Frontal cortex (tissue), 4 donors: ENCODE data around the gene HCFC1. TPM values are rescaled to one million over a fixed set of nuclear protein-coding genes. Genes with fewer than 3 reads are reported as not detected.

Experiments used
- DNase-seq, 2 donors: peaks; one replicate each; pipeline ENCODE4 v3.0.0; 2012; ENCODE audit warnings: low spot score in 2 of 2
- FAIRE-seq: peaks from 2 replicates; lab custom pipeline; 2012; peaks lifted over from hg19 to GRCh38; lab: Jason Lieb, UNC
- small RNA-seq: library from RNA; depleted of rRNA; stranded (forward); fragments of <200 nt; gene quantifications from one replicate; pipeline ENCODE3, GENCODE V24; 2014
- total RNA-seq: library from RNA; depleted of rRNA; stranded (reverse); fragments of >200 nt; gene quantifications from one replicate; pipeline ENCODE4 v1.2.3, GENCODE V29; 2014
- donor health status: control.
- donor health status: control.
- donor health status: control.

The HCFC1 gene
- total RNA-seq, 1 donor from 2014 or later, result 9.4 TPM

DNA sequence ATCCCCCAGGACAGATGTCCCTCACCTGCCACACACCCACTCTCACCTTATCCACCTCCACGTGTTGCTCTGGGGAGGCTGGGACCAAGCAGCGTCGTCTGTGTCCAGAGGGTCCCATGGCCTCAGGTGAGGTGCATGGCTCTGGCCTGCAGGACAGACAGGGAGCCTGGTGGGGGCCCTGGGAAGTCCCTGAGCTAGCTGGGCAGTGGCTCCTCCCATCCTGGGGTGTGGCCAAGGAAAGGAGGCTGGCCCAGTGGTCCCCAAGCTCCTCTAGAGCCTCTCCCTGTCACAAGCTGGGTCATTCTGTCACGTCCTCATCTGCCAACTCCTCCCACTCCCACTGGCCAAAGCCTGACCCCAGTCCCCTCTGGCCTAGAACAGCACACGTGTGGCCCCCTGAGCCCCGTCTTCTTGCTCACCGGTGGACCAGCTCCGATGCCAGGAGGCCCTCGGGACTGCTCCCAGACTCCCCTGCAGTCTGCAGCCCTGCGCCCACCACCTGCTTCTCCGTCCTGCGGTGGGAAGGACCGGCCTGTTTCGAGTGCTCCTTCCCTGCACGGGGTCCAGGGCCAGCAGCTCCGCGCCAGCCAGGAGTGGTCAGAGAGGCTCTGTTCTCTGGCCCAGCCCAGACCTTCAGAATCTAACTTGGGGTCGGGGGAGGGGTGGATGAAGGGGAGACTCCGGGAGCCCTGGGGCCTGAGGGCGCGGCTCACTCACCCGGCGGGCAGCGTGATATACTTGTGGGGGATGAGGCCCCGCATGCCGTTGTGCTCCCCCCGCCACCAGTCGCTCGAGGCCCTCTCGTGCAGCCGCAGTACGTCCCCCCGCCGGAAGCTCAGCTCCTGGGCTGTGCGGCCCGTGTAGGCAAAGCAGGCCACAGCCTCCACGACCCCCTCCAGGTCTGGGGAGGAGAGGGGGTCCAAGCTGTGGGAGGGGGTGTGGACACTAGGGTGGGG, 62.3 kb downstream of the HCFC1 start:
- FAIRE-seq (no peak), DNase-seq (no peak)

DNA sequence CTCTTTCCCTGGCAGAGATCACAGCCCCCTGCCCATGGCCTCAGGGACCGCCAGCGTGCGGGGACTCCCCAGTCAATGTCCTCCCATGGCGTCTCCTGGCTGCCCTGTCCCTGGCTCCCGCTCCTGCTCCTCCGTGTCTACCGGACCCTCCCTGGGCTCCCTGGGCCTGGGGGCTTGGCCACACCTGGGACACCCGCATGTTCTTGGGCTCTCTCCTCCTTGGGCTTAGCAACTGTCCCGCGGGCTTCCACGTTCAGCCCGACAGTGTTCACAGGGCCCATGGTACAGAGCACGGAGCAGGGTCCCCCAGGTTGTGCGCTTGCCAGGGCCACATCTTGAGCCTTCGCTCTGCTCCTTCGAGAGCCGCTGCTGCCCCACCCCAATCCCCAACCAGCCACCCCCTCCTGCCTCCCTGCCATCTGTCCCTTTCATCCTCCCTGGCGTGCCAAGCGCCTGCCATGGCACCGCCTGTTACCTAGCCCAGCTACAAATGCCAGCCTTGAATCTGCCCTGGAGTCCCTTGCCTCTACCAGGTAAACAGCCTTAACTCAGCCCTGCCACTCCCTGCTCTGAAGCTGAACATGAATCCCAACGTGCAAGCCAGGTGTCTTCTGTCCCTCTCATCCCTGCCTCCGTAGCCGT, 63.3 kb downstream of the HCFC1 start:
- no peak for DNase-seq
- no peak for FAIRE-seq

DNA sequence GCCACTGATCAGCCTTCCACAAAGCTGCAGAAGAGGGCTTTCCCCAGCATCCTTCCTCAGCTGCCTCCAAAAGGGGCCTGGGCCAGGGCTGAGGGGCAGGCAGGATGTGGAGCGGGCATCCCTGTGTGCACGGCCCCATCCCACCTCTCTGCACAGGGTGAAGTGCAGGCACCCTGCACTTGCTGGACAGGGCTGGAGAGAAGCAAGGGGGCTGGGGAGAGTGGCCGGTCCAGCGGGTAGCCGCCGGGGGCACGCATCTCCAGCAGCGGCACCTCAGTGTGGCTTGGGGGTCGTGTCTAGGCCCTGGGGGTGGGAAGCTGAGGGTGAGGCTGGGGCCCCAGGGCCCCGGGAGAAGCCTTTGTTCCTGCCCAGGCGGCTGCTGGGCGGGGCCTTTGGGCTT, 64.2 kb downstream of the HCFC1 start:
- DNase-seq, result no peak
- FAIRE-seq, result no peak

DNA sequence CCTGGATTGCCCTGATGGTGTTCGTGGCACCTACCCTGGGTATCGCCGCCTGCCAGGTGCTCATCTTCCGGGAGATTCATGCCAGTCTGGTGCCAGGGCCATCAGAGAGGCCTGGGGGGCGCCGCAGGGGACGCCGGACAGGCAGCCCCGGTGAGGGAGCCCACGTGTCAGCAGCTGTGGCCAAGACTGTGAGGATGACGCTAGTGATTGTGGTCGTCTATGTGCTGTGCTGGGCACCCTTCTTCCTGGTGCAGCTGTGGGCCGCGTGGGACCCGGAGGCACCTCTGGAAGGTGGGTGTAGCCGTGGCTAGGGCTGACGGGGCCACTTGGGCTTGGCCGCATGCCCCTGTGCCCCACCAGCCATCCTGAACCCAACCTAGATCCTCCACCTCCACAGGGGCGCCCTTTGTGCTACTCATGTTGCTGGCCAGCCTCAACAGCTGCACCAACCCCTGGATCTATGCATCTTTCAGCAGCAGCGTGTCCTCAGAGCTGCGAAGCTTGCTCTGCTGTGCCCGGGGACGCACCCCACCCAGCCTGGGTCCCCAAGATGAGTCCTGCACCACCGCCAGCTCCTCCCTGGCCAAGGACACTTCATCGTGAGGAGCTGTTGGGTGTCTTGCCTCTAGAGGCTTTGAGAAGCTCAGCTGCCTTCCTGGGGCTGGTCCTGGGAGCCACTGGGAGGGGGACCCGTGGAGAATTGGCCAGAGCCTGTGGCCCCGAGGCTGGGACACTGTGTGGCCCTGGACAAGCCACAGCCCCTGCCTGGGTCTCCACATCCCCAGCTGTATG, 65.3 kb downstream of the HCFC1 start:
- FAIRE-seq (no peak), DNase-seq (no peak)

DNA sequence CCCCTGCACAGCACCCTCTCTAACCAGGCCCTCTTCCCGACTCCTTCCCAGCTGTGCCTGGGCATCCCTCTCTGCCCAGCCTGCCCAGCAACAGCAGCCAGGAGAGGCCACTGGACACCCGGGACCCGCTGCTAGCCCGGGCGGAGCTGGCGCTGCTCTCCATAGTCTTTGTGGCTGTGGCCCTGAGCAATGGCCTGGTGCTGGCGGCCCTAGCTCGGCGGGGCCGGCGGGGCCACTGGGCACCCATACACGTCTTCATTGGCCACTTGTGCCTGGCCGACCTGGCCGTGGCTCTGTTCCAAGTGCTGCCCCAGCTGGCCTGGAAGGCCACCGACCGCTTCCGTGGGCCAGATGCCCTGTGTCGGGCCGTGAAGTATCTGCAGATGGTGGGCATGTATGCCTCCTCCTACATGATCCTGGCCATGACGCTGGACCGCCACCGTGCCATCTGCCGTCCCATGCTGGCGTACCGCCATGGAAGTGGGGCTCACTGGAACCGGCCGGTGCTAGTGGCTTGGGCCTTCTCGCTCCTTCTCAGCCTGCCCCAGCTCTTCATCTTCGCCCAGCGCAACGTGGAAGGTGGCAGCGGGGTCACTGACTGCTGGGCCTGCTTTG, 66.0 kb downstream of the HCFC1 start:
- FAIRE-seq (no peak), DNase-seq (no peak)

DNA sequence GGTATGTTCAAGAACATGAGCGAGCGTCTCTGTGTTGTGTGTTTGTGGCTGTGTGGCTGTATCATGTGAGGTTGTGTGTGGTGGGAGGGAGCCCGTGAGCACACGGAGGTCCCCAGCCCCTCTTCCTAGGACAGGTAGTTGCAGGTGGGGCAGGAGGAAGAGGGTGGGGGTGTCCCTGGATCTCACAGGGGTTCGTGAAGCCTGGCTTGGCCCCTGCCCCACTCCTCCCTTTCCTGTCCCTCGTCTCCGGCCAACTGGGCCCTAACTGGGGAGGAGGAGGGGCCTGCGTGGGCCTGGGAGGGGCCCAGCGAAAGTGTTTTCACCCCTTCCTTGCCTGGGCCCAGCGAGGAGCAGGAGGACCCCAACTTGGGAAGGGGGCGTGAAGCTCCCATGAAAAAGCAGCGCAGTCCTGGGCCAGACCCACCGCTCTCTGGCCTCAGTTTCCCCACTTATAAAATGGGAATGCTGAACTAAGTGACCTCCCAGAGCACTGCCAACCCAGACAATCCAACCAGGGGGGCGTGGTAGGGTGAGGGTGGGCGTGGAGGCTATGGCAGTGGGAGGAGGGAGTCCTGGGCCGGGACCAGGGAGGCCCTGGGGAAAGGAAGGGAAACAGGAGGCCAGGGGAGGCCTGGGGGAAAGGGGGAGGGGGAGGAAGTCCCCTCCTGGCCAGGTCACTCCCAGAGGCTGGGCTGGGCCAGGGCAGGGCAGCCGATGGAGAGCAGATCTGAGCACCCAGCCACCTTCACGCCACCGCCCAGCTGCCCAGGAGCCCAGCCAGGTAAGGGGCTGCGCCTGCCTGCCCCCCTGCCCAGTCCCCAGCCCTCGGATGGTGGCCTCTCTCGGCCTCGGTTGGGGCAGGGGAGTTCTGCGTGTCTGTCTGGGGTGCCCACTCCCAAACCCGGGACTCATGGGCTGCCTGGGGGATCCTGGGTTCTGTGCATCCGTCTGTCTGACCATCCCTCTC, 67.3 kb downstream of the HCFC1 start, which contains the start of gene AVPR2:
Gene AVPR2, plus strand, starts transcription at position 683 of the 967 bp plus-strand sequence. CDS start 473 bp downstream, outside the sequence.
- no peak for DNase-seq
- FAIRE-seq, result no peak

DNA sequence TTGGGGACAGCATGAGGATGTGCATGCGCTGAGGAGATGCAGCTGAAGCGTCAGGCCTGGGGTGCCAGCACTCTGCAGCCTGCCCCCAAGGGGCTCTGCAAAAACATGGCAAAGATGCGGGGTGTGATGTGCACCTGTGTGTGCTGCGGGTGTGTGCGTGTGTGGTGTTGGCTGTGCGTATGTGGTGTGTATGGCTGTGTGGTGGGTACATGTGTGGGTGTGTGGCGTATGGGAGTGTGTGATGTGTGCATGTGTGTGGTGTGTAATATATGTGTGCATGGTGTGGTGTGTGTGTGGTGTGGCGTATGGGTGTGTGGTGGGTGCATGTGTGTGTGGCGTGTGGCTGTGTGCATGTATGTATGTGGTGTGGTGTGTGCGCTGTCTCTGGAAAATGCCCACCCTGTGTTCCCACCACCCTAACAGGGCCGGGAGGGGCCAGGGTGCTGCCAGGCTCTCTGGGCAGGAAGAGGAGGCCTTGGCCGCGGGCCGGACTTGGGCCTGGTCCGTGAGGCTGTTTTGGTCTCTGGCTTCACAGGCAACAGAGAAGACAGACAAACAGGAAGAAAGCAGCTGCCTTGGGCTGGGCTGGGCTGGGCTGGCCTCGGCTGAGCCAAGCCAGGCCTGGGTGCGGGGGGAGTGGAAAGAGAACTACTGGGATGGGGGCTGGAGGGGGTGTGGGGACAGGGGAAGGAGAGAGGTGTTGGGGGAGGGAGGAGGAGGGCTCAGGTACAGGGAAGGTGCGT, 68.2 kb downstream of the HCFC1 start:
- no peak for DNase-seq
- no peak for FAIRE-seq

DNA sequence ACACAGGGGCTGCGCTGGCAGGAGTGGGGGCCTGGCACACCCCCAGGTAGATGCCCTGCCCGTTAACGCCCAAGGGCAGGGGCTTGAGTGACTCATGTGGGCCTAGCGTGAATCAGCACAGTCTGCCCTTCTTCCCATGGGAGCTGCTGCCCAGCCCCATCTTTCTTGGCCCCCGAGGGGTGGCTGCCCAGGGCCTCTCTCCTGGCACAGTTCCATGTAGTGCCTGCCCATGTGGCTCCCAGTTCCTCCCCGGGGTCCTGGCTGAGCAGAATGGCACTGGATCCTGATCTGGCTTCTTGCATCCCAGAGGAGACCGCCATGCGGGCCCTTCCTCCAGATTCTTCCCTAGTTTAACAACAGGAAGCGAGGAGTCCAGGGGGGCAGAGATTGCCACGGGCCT, 69.2 kb downstream of the HCFC1 start:
- DNase-seq (no peak), FAIRE-seq (no peak)

DNA sequence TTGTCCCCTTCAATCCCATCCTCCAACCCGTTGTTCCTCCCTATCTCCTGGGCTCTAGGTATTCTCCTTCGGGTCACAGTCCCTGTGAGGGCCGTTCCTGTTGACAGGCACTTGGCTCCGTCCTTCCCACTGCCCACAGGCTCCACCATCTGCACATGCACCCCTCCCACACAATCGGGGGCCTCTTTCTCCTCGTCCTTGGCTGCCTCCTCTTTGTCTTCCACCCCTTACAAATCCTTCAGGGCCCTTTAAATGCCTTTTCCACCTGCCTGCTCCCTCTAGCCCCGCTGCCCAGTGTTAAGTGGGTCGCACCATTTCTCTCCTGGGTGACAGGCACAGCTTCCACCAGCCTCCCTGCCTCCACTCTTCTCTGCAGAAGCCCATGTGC, 69.9 kb downstream of the HCFC1 start:
- FAIRE-seq, result no peak
- DNase-seq, result no peak

DNA sequence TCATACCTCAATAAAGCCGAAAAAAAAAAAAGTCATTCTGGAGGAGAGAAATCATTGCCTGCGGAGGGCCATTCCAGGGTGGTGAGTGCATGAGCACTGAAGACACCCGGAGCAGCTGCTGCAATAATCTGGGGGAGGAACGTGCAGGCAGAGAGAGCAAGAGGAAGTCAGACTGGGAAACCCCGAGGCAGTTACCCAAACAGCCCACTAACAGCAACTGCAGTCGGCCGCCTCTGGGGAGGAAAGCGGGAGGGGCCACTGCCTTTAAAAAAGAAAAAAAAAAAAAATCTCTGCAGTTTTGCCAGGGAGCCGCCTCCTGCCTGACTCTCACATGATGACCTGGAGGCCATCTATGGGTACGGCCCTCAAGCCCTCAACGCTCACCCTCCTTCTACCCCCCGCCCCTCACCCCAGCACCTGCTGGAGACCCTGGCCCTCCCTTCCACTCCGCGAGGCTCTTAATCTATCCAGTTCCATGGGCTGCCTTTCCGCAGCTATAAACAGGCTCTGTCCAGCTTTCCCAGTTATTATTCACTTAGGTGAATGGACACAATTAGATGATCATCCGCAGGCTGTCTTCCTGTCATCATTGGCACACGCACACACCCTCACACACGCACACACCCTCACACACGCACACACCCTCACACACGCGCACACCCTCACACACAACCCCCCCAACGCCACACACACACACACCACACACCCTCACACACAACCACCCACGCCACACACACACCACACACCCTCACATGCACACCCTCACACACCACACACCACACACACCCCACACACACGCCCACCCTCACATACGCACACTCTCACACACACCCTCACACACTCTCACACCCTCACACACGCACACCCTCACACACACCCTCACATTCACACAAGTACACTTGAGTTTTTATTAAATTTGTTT, 70.5 kb downstream of the HCFC1 start:
- no peak for FAIRE-seq
- DNase-seq, result no peak

DNA sequence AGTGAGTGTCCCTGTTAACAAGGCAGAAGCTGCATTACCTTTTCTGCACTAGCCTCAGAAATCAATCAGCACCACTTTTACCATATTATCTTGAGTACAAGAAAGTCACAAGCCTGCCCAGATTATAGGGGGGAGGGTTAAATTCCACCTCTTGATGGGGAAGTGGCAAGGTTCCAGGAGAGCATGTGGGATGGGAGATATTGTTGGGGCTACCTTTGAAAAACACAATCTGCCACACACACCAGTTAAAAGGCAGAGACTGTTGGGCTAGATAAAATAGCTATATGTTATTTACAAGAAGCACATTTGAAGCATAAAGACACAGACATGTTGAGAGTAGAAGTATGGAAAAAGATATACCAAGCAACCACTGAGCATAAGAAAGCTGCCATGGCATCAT, 73.7 kb downstream of the HCFC1 start:
- no peak for FAIRE-seq
- no peak for DNase-seq

Small RNA genes lying within 50 kb of the gene (small RNA-seq; reads per million reads assigned to genes)
- gene MIR3202-1, result not detected

Other genes with a start within 250 kb of the HCFC1 start
- gene BCAP31, start 247.4 kb downstream of the HCFC1 start, total RNA-seq, result 57.5 TPM
- gene ABCD1, start 247.0 kb downstream of the HCFC1 start, total RNA-seq, result 3.7 TPM
- gene PLXNB3, start 207.6 kb downstream of the HCFC1 start, total RNA-seq, result 0.82 TPM
- gene SRPK3, start 190.8 kb downstream of the HCFC1 start, total RNA-seq, result under 0.01 TPM
- 49.7 TPM for gene IDH3G, start 177.4 kb downstream of the HCFC1 start, total RNA-seq
- gene SSR4, start 177.2 kb downstream of the HCFC1 start, total RNA-seq, result 84.4 TPM
- 165 TPM for gene PDZD4, start 141.3 kb downstream of the HCFC1 start, total RNA-seq
- gene L1CAM, start 85.6 kb downstream of the HCFC1 start, total RNA-seq, result 101 TPM
- not detected for gene AVPR2, start 67.1 kb downstream of the HCFC1 start, total RNA-seq
- gene ARHGAP4, start 45.6 kb downstream of the HCFC1 start, total RNA-seq, result 5.7 TPM
- 21.6 TPM for gene NAA10, start 36.8 kb downstream of the HCFC1 start, total RNA-seq
- gene RENBP, start 27.2 kb downstream of the HCFC1 start, total RNA-seq, result 2.4 TPM
- gene TMEM187, start 936 bp upstream of the HCFC1 start, total RNA-seq, result 1.6 TPM
- 6.9 TPM for gene IRAK1, start 48.1 kb upstream of the HCFC1 start, total RNA-seq
- 21.2 TPM for gene MECP2, start 125.9 kb upstream of the HCFC1 start, total RNA-seq
- not detected for gene OPN1LW, start 172.4 kb upstream of the HCFC1 start, total RNA-seq
- gene OPN1MW, start 210.8 kb upstream of the HCFC1 start, total RNA-seq, result not detected
- not detected for gene OPN1MW2, start 247.9 kb upstream of the HCFC1 start, total RNA-seq